ENCODE results near the gene PTPRR. TPM values are rescaled to one million over a fixed set of nuclear protein-coding genes. Genes with fewer than 3 reads are reported as not detected.

The PTPRR gene
- total and polyA plus RNA-seq, 2 donors (not counting 1 experiment from before 2014, with no cell fraction given) = not detected

- TF ChIP-seq CTCF (IDR thresholded peaks at IDR 0.05) (no peak), EZH2 (IDR thresholded peaks at IDR 0.05; ENCODE audit: borderline replicate concordance, insufficient read depth, low read depth, low read length, poor library complexity, severe bottlenecking) (no peak)
- no peak for DNase-seq
- no peak for ATAC-seq (ENCODE audit: low read depth)
- peaks cover 0 to 4% (median 0%) of the 10 kb centered on the region in 4 experiments for H3K27me3 ChIP-seq (replicated peaks in 1 of 4; ENCODE audit: control extremely low read depth in 1 of 4, control insufficient read depth in 3 of 4, insufficient read depth in 4 of 4, low read length in 3 of 4)
- CTCF ChIA-PET = no interaction called here
- no peaks in the 10 kb centered on the region for H3K9me3 Mint-ChIP-seq (ENCODE audit: insufficient read depth)
- no peak overlapping the region for H3K4me3 ChIP-seq (ENCODE audit: control extremely low read depth in 1 of 5, extremely low read depth in 1 of 5, insufficient read depth in 1 of 5, low read depth in 2 of 5, low read length in 4 of 5)
- no CpG with 5 or more reads among the region's 1 CpG for WGBS (ENCODE audit: insufficient coverage)
- H3K27ac ChIP-seq (ENCODE audit: low read length in 2 of 2) = no peak overlapping the region
- H3K36me3 ChIP-seq (replicated peaks in 1 of 2; ENCODE audit: control extremely low read depth in 1 of 2, control insufficient read depth in 1 of 2, extremely low read depth in 1 of 2, insufficient read depth in 2 of 2, low read length in 1 of 2) = no peaks in the 10 kb centered on the region
- H3K79me2 ChIP-seq (ENCODE audit: control insufficient read depth, insufficient read depth, low read length) = no peaks in the 10 kb centered on the region
- no peaks in the 10 kb centered on the region for H3K4me1 ChIP-seq (ENCODE audit: control insufficient read depth in 2 of 2, insufficient read depth in 2 of 2, low read length in 2 of 2)
- no peak overlapping the region for H3K4me3 Mint-ChIP-seq
- H3K9me3 ChIP-seq (ENCODE audit: control extremely low read depth in 1 of 3, control insufficient read depth in 2 of 3, insufficient read depth in 1 of 3, low read length in 2 of 3) = peaks cover 0 to 3% (median 0%) of the 10 kb centered on the region in 3 donors
- no peaks in the 10 kb centered on the region for H3K4me1 Mint-ChIP-seq
- H3K9ac ChIP-seq (ENCODE audit: low read length) = no peak overlapping the region
- H3K27ac Mint-ChIP-seq = no peak overlapping the region
- intact Hi-C loops (cut with micrococcal nuclease) = no loop called here
- H4K20me1 ChIP-seq (ENCODE audit: control insufficient read depth, insufficient read depth, low read length, poor library complexity, severe bottlenecking) = no peaks in the 10 kb centered on the region
- H2AFZ ChIP-seq (ENCODE audit: insufficient read depth, low read depth, low read length, poor library complexity, severe bottlenecking) = no peak overlapping the region
- no peak overlapping the region for H3K4me2 ChIP-seq (replicated peaks; ENCODE audit: low read depth, low read length, poor library complexity, severe bottlenecking)
- POLR2A ChIA-PET = no interaction called here
- peaks cover 15% of the 10 kb centered on the region for H3K27me3 Mint-ChIP-seq
Measured at GRCh38 chr12:70918321-70918720, 2.2 kb downstream of the PTPRR start.

- ATAC-seq (ENCODE audit: low read depth) = no peak
- H3K4me1 ChIP-seq (ENCODE audit: control insufficient read depth in 2 of 2, insufficient read depth in 2 of 2, low read length in 2 of 2) = no peaks in the 10 kb centered on the region
- Mint-ChIP-seq H3K4me3 (no peak overlapping the region), H3K9me3 (ENCODE audit: insufficient read depth) (no peaks in the 10 kb centered on the region), H3K27ac (no peak overlapping the region), H3K4me1 (no peaks in the 10 kb centered on the region), H3K27me3 (no peaks in the 10 kb centered on the region)
- intact Hi-C loops (cut with micrococcal nuclease) = no loop called here
- H3K27me3 ChIP-seq (replicated peaks in 1 of 4; ENCODE audit: control extremely low read depth in 1 of 4, control insufficient read depth in 3 of 4, insufficient read depth in 4 of 4, low read length in 3 of 4) = no peaks in the 10 kb centered on the region
- H3K27ac ChIP-seq (ENCODE audit: low read length in 2 of 2) = no peak overlapping the region
- WGBS (ENCODE audit: insufficient coverage) = 100% methylated on average over 1 of the region's 1 CpG
- no peak overlapping the region for H3K9ac ChIP-seq (ENCODE audit: low read length)
- H2AFZ ChIP-seq (ENCODE audit: insufficient read depth, low read depth, low read length, poor library complexity, severe bottlenecking) = no peak overlapping the region
- H3K79me2 ChIP-seq (ENCODE audit: control insufficient read depth, insufficient read depth, low read length) = no peaks in the 10 kb centered on the region
- H3K9me3 ChIP-seq (ENCODE audit: control extremely low read depth in 1 of 3, control insufficient read depth in 2 of 3, insufficient read depth in 1 of 3, low read length in 2 of 3) = peaks cover 0 to 1% (median 0%) of the 10 kb centered on the region in 3 donors
- TF ChIP-seq CTCF (IDR thresholded peaks at IDR 0.05) (no peak), EZH2 (IDR thresholded peaks at IDR 0.05; ENCODE audit: borderline replicate concordance, insufficient read depth, low read depth, low read length, poor library complexity, severe bottlenecking) (no peak)
- POLR2A ChIA-PET = no interaction called here
- H3K4me2 ChIP-seq (replicated peaks; ENCODE audit: low read depth, low read length, poor library complexity, severe bottlenecking) = no peak overlapping the region
- no peak for DNase-seq
- H3K4me3 ChIP-seq (ENCODE audit: control extremely low read depth in 1 of 5, extremely low read depth in 1 of 5, insufficient read depth in 1 of 5, low read depth in 2 of 5, low read length in 4 of 5) = no peak overlapping the region
- CTCF ChIA-PET = no interaction called here
- H4K20me1 ChIP-seq (ENCODE audit: control insufficient read depth, insufficient read depth, low read length, poor library complexity, severe bottlenecking) = no peaks in the 10 kb centered on the region
- no peaks in the 10 kb centered on the region for H3K36me3 ChIP-seq (replicated peaks in 1 of 2; ENCODE audit: control extremely low read depth in 1 of 2, control insufficient read depth in 1 of 2, extremely low read depth in 1 of 2, insufficient read depth in 2 of 2, low read length in 1 of 2)
Measured at GRCh38 chr12:70910666-70911065, 9.9 kb downstream of the PTPRR start.

Data from B cell (primary cell).